Peyer's patch (tissue), 4 donors: ENCODE data around the gene HRH2. TPM values are rescaled to one million over a fixed set of nuclear protein-coding genes. Genes with fewer than 3 reads are reported as not detected.

Source experiments
- DNase-seq, 3 donors: peaks; one replicate each; pipeline ENCODE4 v3.0.0-alpha.2; 2017 to 2019
- H3K27ac ChIP-seq, 4 donors: fragments of 200-600 bp; sonication (generic); one replicate each; pipeline ENCODE4 v1.5.1; 2016 to 2019
- H3K27me3 ChIP-seq, 2 donors: fragments of 200-600 bp; sonication (generic); one replicate each; pipeline ENCODE4 v1.5.1; 2019
- H3K36me3 ChIP-seq, 3 donors: fragments of 200-600 bp; sonication (generic); one replicate each; pipeline ENCODE4 v1.5.1; 2016 to 2019
- H3K4me1 ChIP-seq, 4 donors: fragments of 200-600 bp; sonication (generic); one replicate each; pipeline ENCODE4 v1.5.1; 2016 to 2019
- H3K4me3 ChIP-seq, 4 donors: fragments of 200-600 bp; sonication (generic); 1 replicate in 3 of 4; 2 replicates in 1 of 4; pipeline ENCODE4 v1.5.1; 2016 to 2019; ENCODE audit warnings: mild to moderate bottlenecking in 1 of 4
- H3K9me3 ChIP-seq, 4 donors: fragments of 200-600 bp; sonication (generic); one replicate each; pipeline ENCODE4 v1.5.1; 2016 to 2019; ENCODE audit warnings: mild to moderate bottlenecking in 1 of 4
- CTCF ChIP-seq, 6 experiments: fragments of 450-650 bp in 4 of 6; fragments of 200-600 bp in 2 of 6; sonication (generic) in 1 of 6; IDR thresholded peaks; one replicate each; pipeline ENCODE4 v1.5.1; 2017 to 2019; ENCODE audit warnings: antibody characterized with exemption in 6 of 6, mild to moderate bottlenecking in 3 of 6, moderate library complexity in 1 of 6
- POLR2A ChIP-seq, 2 donors: fragments of 450-650 bp; IDR thresholded peaks; one replicate each; pipeline ENCODE4 v1.5.1; 2017; ENCODE audit warnings: antibody characterized with exemption in 2 of 2, mild to moderate bottlenecking in 2 of 2, moderate library complexity in 2 of 2
- total RNA-seq, 4 donors: library from RNA; depleted of rRNA; stranded (reverse); fragments of >200 nt; gene quantifications; one replicate each; pipeline ENCODE4 v1.1.0, GENCODE V29; 2016

Gene HRH2
- total RNA-seq, 4 donors from 2014 or later: 0.83 to 8.6 (median 2.2) TPM

GRCh38 chr5:175685701-175686350, 28.0 kb downstream of the HRH2 start:
- Histone ChIP-seq H3K27ac (no peak overlapping the region), H3K9me3 (no peaks in the 10 kb centered on the region), H3K27me3 (no peaks in the 10 kb centered on the region), H3K36me3 (no peaks in the 10 kb centered on the region), H3K4me1 (no peaks in the 10 kb centered on the region), H3K4me3 (no peak overlapping the region)
- TF ChIP-seq POLR2A (IDR thresholded peaks at IDR 0.05): no peak
- no peak for TF ChIP-seq CTCF (IDR thresholded peaks at IDR 0.05)
- peak in 1 of 3 donors; percentile 23 for DNase-seq

- H3K36me3 ChIP-seq: no peaks in the 10 kb centered on the region
- no peak overlapping the region for H3K27ac ChIP-seq
- no peaks in the 10 kb centered on the region for H3K27me3 ChIP-seq
- H3K4me1 ChIP-seq: no peaks in the 10 kb centered on the region
- DNase-seq: peak in 1 of 3 donors; percentile 13
- H3K9me3 ChIP-seq: no peaks in the 10 kb centered on the region
- H3K4me3 ChIP-seq: no peak overlapping the region
- no peak for TF ChIP-seq POLR2A (IDR thresholded peaks at IDR 0.05)
- no peak for TF ChIP-seq CTCF (IDR thresholded peaks at IDR 0.05)
Measured at GRCh38 chr5:175686396-175686795, 28.5 kb downstream of the HRH2 start.

GRCh38 chr5:175686826-175687225, 29.0 kb downstream of the HRH2 start:
- DNase-seq: peak in 1 of 3 donors; percentile 40
- H3K9me3 ChIP-seq: no peaks in the 10 kb centered on the region
- no peaks in the 10 kb centered on the region for H3K36me3 ChIP-seq
- H3K27me3 ChIP-seq: no peaks in the 10 kb centered on the region
- no peaks in the 10 kb centered on the region for H3K4me1 ChIP-seq
- no peak overlapping the region for H3K4me3 ChIP-seq
- no peak overlapping the region for H3K27ac ChIP-seq
- TF ChIP-seq CTCF (IDR thresholded peaks at IDR 0.05) (no peak), POLR2A (IDR thresholded peaks at IDR 0.05) (no peak)

GRCh38 chr5:175687231-175687701, 29.4 kb downstream of the HRH2 start:
- H3K4me3 ChIP-seq: no peak overlapping the region
- no peak overlapping the region for H3K27ac ChIP-seq
- H3K36me3 ChIP-seq: no peaks in the 10 kb centered on the region
- no peak for DNase-seq
- H3K4me1 ChIP-seq: no peaks in the 10 kb centered on the region
- H3K27me3 ChIP-seq: no peaks in the 10 kb centered on the region
- no peaks in the 10 kb centered on the region for H3K9me3 ChIP-seq
- TF ChIP-seq POLR2A (IDR thresholded peaks at IDR 0.05) (no peak), CTCF (IDR thresholded peaks at IDR 0.05) (no peak)

GRCh38 chr5:175688352-175689146, 30.7 kb downstream of the HRH2 start:
- no peaks in the 10 kb centered on the region for H3K9me3 ChIP-seq
- peak overlapping the region in 1 of 4 donors; percentile 22 for H3K27ac ChIP-seq
- H3K36me3 ChIP-seq: no peaks in the 10 kb centered on the region
- TF ChIP-seq POLR2A (IDR thresholded peaks at IDR 0.05) (no peak), CTCF (IDR thresholded peaks at IDR 0.05) (no peak)
- H3K27me3 ChIP-seq: no peaks in the 10 kb centered on the region
- no peak overlapping the region for H3K4me3 ChIP-seq
- no peaks in the 10 kb centered on the region for H3K4me1 ChIP-seq
- peak in 1 of 3 donors; percentile 37 for DNase-seq
